Brain microvascular endothelial cell (primary cell): Measurements from ENCODE around the gene RAB40C.

Source experiments
- DNase-seq: peaks from one replicate; pipeline ENCODE4 v3.0.0-alpha.2; 2020
- H3K27ac ChIP-seq: fragments of 250-450 bp; sonication (Bioruptor Pico); 2 replicates; pipeline ENCODE4 v1.5.1; 2020; ENCODE audit warnings: mild to moderate bottlenecking, moderate library complexity
- H3K27me3 ChIP-seq: fragments of 250-450 bp; sonication (Bioruptor Pico); replicated peaks from 2 replicates; pipeline ENCODE4 v1.5.1; 2020; ENCODE audit warnings: mild to moderate bottlenecking
- H3K36me3 ChIP-seq: fragments of 250-450 bp; sonication (Bioruptor Pico); replicated peaks from 2 replicates; pipeline ENCODE4 v1.5.1; 2020; ENCODE audit warnings: mild to moderate bottlenecking
- H3K4me3 ChIP-seq: 2 replicates; pipeline ENCODE4 v1.5.1; 2011; ENCODE audit warnings: low read depth, mild to moderate bottlenecking, control low read depth, low read length, moderate library complexity
- CTCF ChIP-seq: IDR thresholded peaks from 2 replicates; pipeline ENCODE4 v1.5.1; 2011; ENCODE audit warnings: low read depth, mild to moderate bottlenecking, moderate library complexity, low read length, control low read depth, inconsistent platforms; ENCODE audit errors: missing control alignments
- in situ Hi-C: cut with HindIII; loops from 2 replicates; pipeline ENCODE4 v1.10.0; 2017; ENCODE audit warnings: low sequenced_read_pairs, low pct_ligation_motif_present

Gene RAB40C

GRCh38 chr16:625977-626765, 36.3 kb downstream of the RAB40C start:
- peaks cover 6% of the 10 kb centered on the region for H3K36me3 ChIP-seq
- DNase-seq, result no peak
- no peak overlapping the region for H3K4me3 ChIP-seq
- TF ChIP-seq CTCF, result no peak
- in situ Hi-C loops, result no loop called here
- H3K27me3 ChIP-seq, result no peaks in the 10 kb centered on the region
- H3K27ac ChIP-seq, result peak overlapping the region; percentile 65

- in situ Hi-C loops, result no loop called here
- Histone ChIP-seq H3K27ac (peak overlapping the region; percentile 65), H3K36me3 (peaks cover 6% of the 10 kb centered on the region), H3K27me3 (no peaks in the 10 kb centered on the region), H3K4me3 (no peak overlapping the region)
- DNase-seq, result peak; percentile 96
- no peak for TF ChIP-seq CTCF
These were observed 37.1 kb downstream of the RAB40C start for GRCh38 chr16:626787-627453.

GRCh38 chr16:627454-628239, 37.8 kb downstream of the RAB40C start:
- H3K27ac ChIP-seq, result no peak overlapping the region
- DNase-seq, result no peak
- peaks cover 6% of the 10 kb centered on the region for H3K36me3 ChIP-seq
- in situ Hi-C loops, result no loop called here
- no peaks in the 10 kb centered on the region for H3K27me3 ChIP-seq
- no peak overlapping the region for H3K4me3 ChIP-seq
- TF ChIP-seq CTCF, result no peak

- no peak for TF ChIP-seq CTCF
- Histone ChIP-seq H3K4me3 (no peak overlapping the region), H3K36me3 (peaks cover 10% of the 10 kb centered on the region), H3K27me3 (no peaks in the 10 kb centered on the region), H3K27ac (no peak overlapping the region)
- no peak for DNase-seq
- in situ Hi-C loops, result no loop called here
These were observed 38.6 kb downstream of the RAB40C start for GRCh38 chr16:628321-629061.

GRCh38 chr16:629185-629832, 39.4 kb downstream of the RAB40C start:
- Histone ChIP-seq H3K27ac (no peak overlapping the region), H3K4me3 (no peak overlapping the region), H3K27me3 (no peaks in the 10 kb centered on the region), H3K36me3 (peaks cover 16% of the 10 kb centered on the region)
- DNase-seq, result no peak
- no peak for TF ChIP-seq CTCF
- in situ Hi-C loops, result no loop called here
